ENCODE measurements around the gene KRR1. TPM values are rescaled to one million over a fixed set of nuclear protein-coding genes. Genes with fewer than 3 reads are reported as not detected.
"Not testable (repeated sequence)": the region's sequence is repeated elsewhere in the genome, so short reads cannot be mapped to it uniquely, and the experiment has no call there.

The KRR1 gene
- total and polyA plus RNA-seq, 2 of the 13 experiments (the other 11 are each of a cell fraction or from before 2014, with no cell fraction given): 19.3 to 103 TPM

DNA sequence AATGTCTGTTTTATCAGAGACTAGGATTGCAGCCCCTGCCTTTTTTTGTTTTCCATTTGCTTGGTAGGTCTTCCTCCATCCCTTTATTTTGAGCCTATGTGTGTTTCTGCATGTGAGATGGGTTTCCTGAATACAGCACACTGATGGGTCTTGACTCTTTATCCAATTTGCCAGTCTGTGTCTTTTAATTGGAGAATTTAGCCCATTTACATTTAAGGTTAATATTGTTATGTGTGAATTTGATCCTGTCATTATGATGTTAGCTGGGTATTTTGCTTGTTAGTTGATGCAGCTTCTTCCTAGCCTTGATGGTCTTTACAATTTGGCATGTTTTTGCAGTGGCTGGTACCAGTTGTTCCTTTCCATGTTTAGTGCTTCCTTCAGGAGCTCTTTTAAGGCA, 9.8 kb upstream of the KRR1 start:
- H3K9ac ChIP-seq (ENCODE audit: insufficient read depth, low read depth, low read length); H3K4me2 ChIP-seq (ENCODE audit: low read depth, low read length); H3K27ac ChIP-seq (ENCODE audit: extremely low read length, insufficient read depth, low read length); H3K9me3 ChIP-seq (ENCODE audit: low read length); POLR2A ChIA-PET; H4K20me1 ChIP-seq (ENCODE audit: insufficient read depth, low read length); FAIRE-seq; ATAC-seq; H2AFZ ChIP-seq (ENCODE audit: low read length); H3K4me1 ChIP-seq (ENCODE audit: insufficient read depth, low read length); H3K79me2 ChIP-seq (ENCODE audit: insufficient read depth, low read length); CTCF ChIA-PET (ENCODE audit: low intra/inter-chr PET ratio, low total read pairs); H3K36me3 ChIP-seq (replicated peaks in 1 of 2; ENCODE audit: control insufficient read depth in 1 of 2, insufficient read depth in 2 of 2, low read length in 2 of 2); DNase-seq (ENCODE audit: low spot score); H3K4me3 ChIP-seq (replicated peaks in 1 of 3; ENCODE audit: insufficient read depth in 1 of 3, low read depth in 2 of 3, low read length in 3 of 3); H3K27me3 ChIP-seq (ENCODE audit: control insufficient read depth in 1 of 2, insufficient read depth in 2 of 2, low read length in 2 of 2); in situ Hi-C loops (cut with HindIII; ENCODE audit: extremely low pct_ligation_motif_present, low pct_unique_long_range_greater_than_20kb); BruUV-seq (replicated peaks): not testable (repeated sequence)
- intact Hi-C loops (cut with micrococcal nuclease; ENCODE audit: unreplicated experiment): loop anchor here (10.0 kb wide), 3 partner anchors 104 to 944 kb away; no protein-coding TSS in a partner anchor

DNA sequence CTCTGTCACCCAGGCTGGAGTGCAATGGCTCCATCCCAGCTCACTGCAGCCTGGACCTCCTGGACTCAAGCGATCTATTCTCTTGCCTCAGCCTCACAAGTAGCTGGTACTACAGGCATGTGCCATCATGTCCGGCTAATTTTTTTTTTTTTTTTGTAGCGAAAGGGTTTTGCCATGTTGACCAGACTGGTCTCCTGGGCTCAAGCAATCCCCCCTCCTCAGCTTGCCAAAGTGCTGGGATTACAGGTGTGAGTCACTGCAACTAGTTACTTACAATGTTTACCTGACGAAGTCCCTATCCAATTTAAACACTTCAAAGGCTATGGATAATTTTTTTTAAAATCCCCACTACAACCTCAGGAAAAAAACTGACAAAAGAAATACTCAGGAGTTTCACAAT, 1.8 kb downstream of the KRR1 start:
- no peak for ATAC-seq
- TF ChIP-seq, protein P1, sequence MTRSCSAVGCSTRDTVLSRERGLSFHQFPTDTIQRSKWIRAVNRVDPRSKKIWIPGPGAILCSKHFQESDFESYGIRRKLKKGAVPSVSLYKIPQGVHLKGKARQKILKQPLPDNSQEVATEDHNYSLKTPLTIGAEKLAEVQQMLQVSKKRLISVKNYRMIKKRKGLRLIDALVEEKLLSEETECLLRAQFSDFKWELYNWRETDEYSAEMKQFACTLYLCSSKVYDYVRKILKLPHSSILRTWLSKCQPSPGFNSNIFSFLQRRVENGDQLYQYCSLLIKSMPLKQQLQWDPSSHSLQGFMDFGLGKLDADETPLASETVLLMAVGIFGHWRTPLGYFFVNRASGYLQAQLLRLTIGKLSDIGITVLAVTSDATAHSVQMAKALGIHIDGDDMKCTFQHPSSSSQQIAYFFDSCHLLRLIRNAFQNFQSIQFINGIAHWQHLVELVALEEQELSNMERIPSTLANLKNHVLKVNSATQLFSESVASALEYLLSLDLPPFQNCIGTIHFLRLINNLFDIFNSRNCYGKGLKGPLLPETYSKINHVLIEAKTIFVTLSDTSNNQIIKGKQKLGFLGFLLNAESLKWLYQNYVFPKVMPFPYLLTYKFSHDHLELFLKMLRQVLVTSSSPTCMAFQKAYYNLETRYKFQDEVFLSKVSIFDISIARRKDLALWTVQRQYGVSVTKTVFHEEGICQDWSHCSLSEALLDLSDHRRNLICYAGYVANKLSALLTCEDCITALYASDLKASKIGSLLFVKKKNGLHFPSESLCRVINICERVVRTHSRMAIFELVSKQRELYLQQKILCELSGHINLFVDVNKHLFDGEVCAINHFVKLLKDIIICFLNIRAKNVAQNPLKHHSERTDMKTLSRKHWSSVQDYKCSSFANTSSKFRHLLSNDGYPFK (CRISPR knock-in tag; IDR thresholded peaks at IDR 0.05; ENCODE audit: borderline replicate concordance): no peak
- TF ChIP-seq TFDP1 (CRISPR knock-in tag; IDR thresholded peaks at IDR 0.05; ENCODE audit: borderline replicate concordance): no peak
- no peak for TF ChIP-seq ATM (IDR thresholded peaks at IDR 0.05; ENCODE audit: borderline replicate concordance)
- TF ChIP-seq HNF1A (IDR thresholded peaks at IDR 0.05; ENCODE audit: low read depth): no peak
- no peak for TF ChIP-seq HNF1A (CRISPR knock-in tag; IDR thresholded peaks at IDR 0.05; ENCODE audit: borderline replicate concordance)
- no peak for TF ChIP-seq ZKSCAN1 (IDR thresholded peaks at IDR 0.05; ENCODE audit: low read length)
- TF ChIP-seq ZNF598 (CRISPR knock-in tag; IDR thresholded peaks at IDR 0.05; ENCODE audit: borderline replicate concordance): no peak
- TF ChIP-seq, protein P2, sequence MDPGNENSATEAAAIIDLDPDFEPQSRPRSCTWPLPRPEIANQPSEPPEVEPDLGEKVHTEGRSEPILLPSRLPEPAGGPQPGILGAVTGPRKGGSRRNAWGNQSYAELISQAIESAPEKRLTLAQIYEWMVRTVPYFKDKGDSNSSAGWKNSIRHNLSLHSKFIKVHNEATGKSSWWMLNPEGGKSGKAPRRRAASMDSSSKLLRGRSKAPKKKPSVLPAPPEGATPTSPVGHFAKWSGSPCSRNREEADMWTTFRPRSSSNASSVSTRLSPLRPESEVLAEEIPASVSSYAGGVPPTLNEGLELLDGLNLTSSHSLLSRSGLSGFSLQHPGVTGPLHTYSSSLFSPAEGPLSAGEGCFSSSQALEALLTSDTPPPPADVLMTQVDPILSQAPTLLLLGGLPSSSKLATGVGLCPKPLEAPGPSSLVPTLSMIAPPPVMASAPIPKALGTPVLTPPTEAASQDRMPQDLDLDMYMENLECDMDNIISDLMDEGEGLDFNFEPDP (CRISPR knock-in tag; conservative IDR thresholded peaks at IDR 0.05): no peak

More for the DNA sequence above, 1.8 kb downstream of the KRR1 start:
- no peaks in the 10 kb centered on the region; a peak in 2 of 5 replicates for H3K27me3 ChIP-seq (ENCODE audit: control insufficient read depth in 1 of 2, insufficient read depth in 2 of 2, low read length in 2 of 2)
- peaks cover 36% of the 10 kb centered on the region for H3K4me1 ChIP-seq (ENCODE audit: insufficient read depth, low read length)
- H2AFZ ChIP-seq (ENCODE audit: low read length): no peak overlapping the region
- H3K36me3 ChIP-seq (replicated peaks in 1 of 2; ENCODE audit: control insufficient read depth in 1 of 2, insufficient read depth in 2 of 2, low read length in 2 of 2): peaks cover 2 to 17% of the 10 kb centered on the region in 2 experiments
- peak overlapping the region; percentile 79 for H3K4me2 ChIP-seq (ENCODE audit: low read depth, low read length)
- H4K20me1 ChIP-seq (ENCODE audit: insufficient read depth, low read length): no peaks in the 10 kb centered on the region; the same call in 1 of the 2 replicates
- ChIA-PET POLR2A (no interaction called here), CTCF (ENCODE audit: low intra/inter-chr PET ratio, low total read pairs) (no interaction called here)
- DNase-seq (ENCODE audit: low spot score) (no peak), FAIRE-seq (no peak)
- peak overlapping the region; percentile 84 for H3K9ac ChIP-seq (ENCODE audit: insufficient read depth, low read depth, low read length)
- in situ Hi-C loops (cut with HindIII; ENCODE audit: extremely low pct_ligation_motif_present, low pct_unique_long_range_greater_than_20kb) (loop anchor here (5.0 to 10.0 kb wide), 3 partner anchors 175 to 835 kb away; partner anchors contain the start of genes BBS10, CAPS2, GLIPR1L1 and PHLDA1), intact Hi-C loops (cut with micrococcal nuclease; ENCODE audit: unreplicated experiment) (no loop called here)
- WGBS (ENCODE audit: low lambda C conversion rate): 51% methylated on average over 4 of the region's 4 CpGs
- H3K4me3 ChIP-seq (replicated peaks in 1 of 3; ENCODE audit: insufficient read depth in 1 of 3, low read depth in 2 of 3, low read length in 3 of 3): peak overlapping the region; percentile 80 to 89 (median 88)
- peaks cover 48% of the 10 kb centered on the region for H3K79me2 ChIP-seq (ENCODE audit: insufficient read depth, low read length)
- BruUV-seq (replicated peaks): no TSS peak
- no peaks in the 10 kb centered on the region for H3K9me3 ChIP-seq (ENCODE audit: low read length)
- no peak overlapping the region for H3K27ac ChIP-seq (ENCODE audit: extremely low read length, insufficient read depth, low read length)
